Measurements from ENCODE around the gene KLHDC10. TPM values are rescaled to one million over a fixed set of nuclear protein-coding genes. Genes with fewer than 3 reads are reported as not detected.

Gene KLHDC10
- total and polyA plus RNA-seq, 2 experiments from 2014 or later: 5.5 to 14.7 TPM

- TF ChIP-seq ZNF331 (CRISPR knock-in tag; IDR thresholded peaks at IDR 0.05; ENCODE audit: low read depth) (no peak), ETS1 (IDR thresholded peaks at IDR 0.05) (no peak), POLR2AphosphoS5 (IDR thresholded peaks at IDR 0.05; ENCODE audit: low read depth) (no peak), EZH2phosphoT487 (IDR thresholded peaks at IDR 0.05; ENCODE audit: unreplicated experiment) (no peak)
Measured at GRCh38 chr7:130047831-130048230, 22.5 kb upstream of the KLHDC10 start (continued).

GRCh38 chr7:130048906-130049305 is 21.4 kb upstream of the KLHDC10 start:
- Histone ChIP-seq H3K4me3 (no peak overlapping the region), H3K4me2 (no peak overlapping the region), H3F3A (replicated peaks; ENCODE audit: low read depth) (no peaks in the 10 kb centered on the region), H3K9me2 (ENCODE audit: insufficient read depth) (no peaks in the 10 kb centered on the region), H3K79me2 (replicated peaks; ENCODE audit: insufficient read depth) (peaks cover 30% of the 10 kb centered on the region), H3K27me3 (ENCODE audit: insufficient read depth) (no peaks in the 10 kb centered on the region), H4K20me1 (replicated peaks; ENCODE audit: insufficient read depth) (no peaks in the 10 kb centered on the region; the same call in 1 of the 2 replicates), H2AFZ (no peak overlapping the region), H3K27ac (ENCODE audit: low read depth) (no peak overlapping the region), H3K4me1 (ENCODE audit: insufficient read depth) (peaks cover 6% of the 10 kb centered on the region), H3K36me3 (ENCODE audit: insufficient read depth) (peaks cover 3% of the 10 kb centered on the region; the same call in 1 of the 2 replicates)
- no peaks in the 10 kb centered on the region; the same call in 2 of the 3 replicates for H3K9me3 Mint-ChIP-seq
- DNase-seq (ENCODE audit: low spot score): no peak
- no peak overlapping the region for H3K4me3 Mint-ChIP-seq
- H3K36me3 Mint-ChIP-seq (ENCODE audit: low read depth): peaks cover 20% of the 10 kb centered on the region; the same call in 2 of the 3 replicates
- peaks cover 3% of the 10 kb centered on the region; the same call in 2 of the 3 replicates for H3K4me1 Mint-ChIP-seq
- no peak overlapping the region for H3K27ac Mint-ChIP-seq
- ATAC-seq: no peak
- no peaks in the 10 kb centered on the region for H3K27me3 Mint-ChIP-seq (ENCODE audit: insufficient read depth, low read depth, poor library complexity)
- no peak for TF ChIP-seq NANOG (IDR thresholded peaks at IDR 0.05; ENCODE audit: borderline replicate concordance)
- no peak for TF ChIP-seq JUNB (IDR thresholded peaks at IDR 0.05; ENCODE audit: unreplicated experiment)
- TF ChIP-seq STAT1 (IDR thresholded peaks at IDR 0.05; ENCODE audit: unreplicated experiment): no peak
- no peak for TF ChIP-seq ZNF331 (CRISPR knock-in tag; IDR thresholded peaks at IDR 0.05; ENCODE audit: low read depth)
- TF ChIP-seq CREB1 (CRISPR knock-in tag; IDR thresholded peaks at IDR 0.05; ENCODE audit: low read depth): no peak
- no peak for TF ChIP-seq EZH2 (IDR thresholded peaks at IDR 0.05; ENCODE audit: low read depth, unreplicated experiment)
- TF ChIP-seq ZNF462 (CRISPR knock-in tag; IDR thresholded peaks at IDR 0.05): no peak
- TF ChIP-seq ETS1 (IDR thresholded peaks at IDR 0.05): no peak
- no peak for TF ChIP-seq REST (IDR thresholded peaks at IDR 0.05; ENCODE audit: unreplicated experiment)
- TF ChIP-seq ZNF114 (CRISPR knock-in tag; IDR thresholded peaks at IDR 0.05): no peak
- no peak for TF ChIP-seq EZH2phosphoT487 (IDR thresholded peaks at IDR 0.05; ENCODE audit: unreplicated experiment)
- no peak for TF ChIP-seq POLR2AphosphoS5 (IDR thresholded peaks at IDR 0.05; ENCODE audit: low read depth)
